ENCODE results near the gene CNDP2. TPM values are rescaled to one million over a fixed set of nuclear protein-coding genes. Genes with fewer than 3 reads are reported as not detected.

Gene CNDP2
- polyA plus RNA-seq, 1 donor from 2014 or later: 179 TPM

GRCh38 chr18:74457725-74458421, 38.3 kb upstream of the CNDP2 start:
- peaks cover 30% of the 10 kb centered on the region for H3K27me3 Mint-ChIP-seq
- H3K4me1 Mint-ChIP-seq: peaks cover 0 to 3% (median 2%) of the 10 kb centered on the region in 3 donors
- H3K9me3 Mint-ChIP-seq: no peaks in the 10 kb centered on the region
- H3K4me3 Mint-ChIP-seq: peak overlapping the region in 1 of 4 donors; percentile 58
- no peak overlapping the region for H3K27ac Mint-ChIP-seq
- H3K36me3 Mint-ChIP-seq: no peaks in the 10 kb centered on the region

GRCh38 chr18:74459889-74460288, 36.3 kb upstream of the CNDP2 start:
- no peak overlapping the region for H3K27ac Mint-ChIP-seq
- peaks cover 0 to 3% (median 2%) of the 10 kb centered on the region in 3 donors for H3K4me1 Mint-ChIP-seq
- peaks cover 29% of the 10 kb centered on the region for H3K27me3 Mint-ChIP-seq
- H3K4me3 Mint-ChIP-seq: no peak overlapping the region
- H3K9me3 Mint-ChIP-seq: no peaks in the 10 kb centered on the region
- H3K36me3 Mint-ChIP-seq: no peaks in the 10 kb centered on the region

GRCh38 chr18:74460825-74461224, 35.3 kb upstream of the CNDP2 start:
- H3K27me3 Mint-ChIP-seq: peaks cover 26% of the 10 kb centered on the region
- no peaks in the 10 kb centered on the region for H3K36me3 Mint-ChIP-seq
- peaks cover 0 to 3% (median 2%) of the 10 kb centered on the region in 3 donors for H3K4me1 Mint-ChIP-seq
- H3K27ac Mint-ChIP-seq: no peak overlapping the region
- H3K9me3 Mint-ChIP-seq: no peaks in the 10 kb centered on the region
- H3K4me3 Mint-ChIP-seq: no peak overlapping the region

- H3K27me3 Mint-ChIP-seq: peaks cover 17% of the 10 kb centered on the region
Observed at GRCh38 chr18:74463254-74463653, 32.9 kb upstream of the CNDP2 start.

GRCh38 chr18:74463983-74464382, 32.2 kb upstream of the CNDP2 start:
- Mint-ChIP-seq H3K27ac (no peak overlapping the region), H3K36me3 (no peaks in the 10 kb centered on the region), H3K27me3 (peaks cover 15% of the 10 kb centered on the region), H3K4me1 (peaks cover 0 to 2% (median 0%) of the 10 kb centered on the region in 3 donors), H3K9me3 (no peaks in the 10 kb centered on the region), H3K4me3 (no peak overlapping the region)

More at GRCh38 chr18:74463254-74463653, 32.9 kb upstream of the CNDP2 start:
- no peaks in the 10 kb centered on the region for H3K36me3 Mint-ChIP-seq
- H3K9me3 Mint-ChIP-seq: no peaks in the 10 kb centered on the region
- H3K4me3 Mint-ChIP-seq: no peak overlapping the region
- H3K4me1 Mint-ChIP-seq: peaks cover 0 to 2% (median 0%) of the 10 kb centered on the region in 3 donors
- H3K27ac Mint-ChIP-seq: no peak overlapping the region

GRCh38 chr18:74465775-74466174, 30.4 kb upstream of the CNDP2 start:
- Mint-ChIP-seq H3K4me3 (no peak overlapping the region), H3K36me3 (no peaks in the 10 kb centered on the region), H3K27ac (no peak overlapping the region), H3K27me3 (peaks cover 21% of the 10 kb centered on the region), H3K9me3 (peaks cover 2 to 9% (median 5%) of the 10 kb centered on the region in 3 donors), H3K4me1 (no peaks in the 10 kb centered on the region)

- H3K36me3 Mint-ChIP-seq: no peaks in the 10 kb centered on the region
- H3K27ac Mint-ChIP-seq: no peak overlapping the region
- peaks cover 18% of the 10 kb centered on the region for H3K27me3 Mint-ChIP-seq
- H3K9me3 Mint-ChIP-seq: peaks cover 2 to 9% (median 5%) of the 10 kb centered on the region in 3 donors
- no peak overlapping the region for H3K4me3 Mint-ChIP-seq
- H3K4me1 Mint-ChIP-seq: no peaks in the 10 kb centered on the region
Observed at GRCh38 chr18:74468547-74469061, 27.6 kb upstream of the CNDP2 start.

GRCh38 chr18:74472312-74472711, 23.9 kb upstream of the CNDP2 start:
- Mint-ChIP-seq H3K36me3 (no peaks in the 10 kb centered on the region), H3K27ac (no peak overlapping the region), H3K4me1 (no peaks in the 10 kb centered on the region), H3K9me3 (peaks cover 2 to 9% (median 5%) of the 10 kb centered on the region in 3 donors), H3K4me3 (no peak overlapping the region), H3K27me3 (peaks cover 21% of the 10 kb centered on the region)

GRCh38 chr18:74473976-74474640, 22.1 kb upstream of the CNDP2 start:
- no peak overlapping the region for H3K4me3 Mint-ChIP-seq
- no peaks in the 10 kb centered on the region for H3K36me3 Mint-ChIP-seq
- H3K9me3 Mint-ChIP-seq: peaks cover 2 to 9% (median 5%) of the 10 kb centered on the region in 3 donors
- no peak overlapping the region for H3K27ac Mint-ChIP-seq
- H3K4me1 Mint-ChIP-seq: no peaks in the 10 kb centered on the region
- peaks cover 25% of the 10 kb centered on the region for H3K27me3 Mint-ChIP-seq

GRCh38 chr18:74476140-74476539, 20.0 kb upstream of the CNDP2 start:
- no peaks in the 10 kb centered on the region for H3K9me3 Mint-ChIP-seq
- H3K4me3 Mint-ChIP-seq: no peak overlapping the region
- peaks cover 4% of the 10 kb centered on the region for H3K36me3 Mint-ChIP-seq
- H3K27me3 Mint-ChIP-seq: peaks cover 24% of the 10 kb centered on the region
- H3K27ac Mint-ChIP-seq: no peak overlapping the region
- no peaks in the 10 kb centered on the region for H3K4me1 Mint-ChIP-seq

- Mint-ChIP-seq H3K36me3 (peaks cover 4% of the 10 kb centered on the region), H3K9me3 (no peaks in the 10 kb centered on the region)
Observed at GRCh38 chr18:74477771-74478170, 18.4 kb upstream of the CNDP2 start.

GRCh38 chr18:74478316-74478715, 17.8 kb upstream of the CNDP2 start:
- no peak overlapping the region for H3K4me3 Mint-ChIP-seq
- peaks cover 24% of the 10 kb centered on the region for H3K27me3 Mint-ChIP-seq
- no peaks in the 10 kb centered on the region for H3K4me1 Mint-ChIP-seq
- H3K36me3 Mint-ChIP-seq: peaks cover 4% of the 10 kb centered on the region
- no peak overlapping the region for H3K27ac Mint-ChIP-seq
- no peaks in the 10 kb centered on the region for H3K9me3 Mint-ChIP-seq

More at GRCh38 chr18:74477771-74478170, 18.4 kb upstream of the CNDP2 start:
- Mint-ChIP-seq H3K27me3 (peaks cover 24% of the 10 kb centered on the region), H3K4me3 (no peak overlapping the region), H3K27ac (no peak overlapping the region), H3K4me1 (no peaks in the 10 kb centered on the region)

GRCh38 chr18:74478880-74479279, 17.3 kb upstream of the CNDP2 start:
- H3K4me1 Mint-ChIP-seq: no peaks in the 10 kb centered on the region
- H3K9me3 Mint-ChIP-seq: no peaks in the 10 kb centered on the region
- H3K4me3 Mint-ChIP-seq: no peak overlapping the region
- peaks cover 4% of the 10 kb centered on the region for H3K36me3 Mint-ChIP-seq
- peaks cover 24% of the 10 kb centered on the region for H3K27me3 Mint-ChIP-seq
- H3K27ac Mint-ChIP-seq: no peak overlapping the region

- Mint-ChIP-seq H3K4me3 (no peak overlapping the region), H3K9me3 (no peaks in the 10 kb centered on the region), H3K4me1 (peaks cover 0 to 2% (median 0%) of the 10 kb centered on the region in 3 donors), H3K27ac (no peak overlapping the region), H3K27me3 (peaks cover 20% of the 10 kb centered on the region), H3K36me3 (peaks cover 4% of the 10 kb centered on the region)
Observed at GRCh38 chr18:74479486-74480148, 16.5 kb upstream of the CNDP2 start.

GRCh38 chr18:74480149-74480651, 16.0 kb upstream of the CNDP2 start:
- peaks cover 0 to 6% (median 0%) of the 10 kb centered on the region in 3 donors for H3K4me1 Mint-ChIP-seq
- H3K36me3 Mint-ChIP-seq: peaks cover 4% of the 10 kb centered on the region
- no peak overlapping the region for H3K27ac Mint-ChIP-seq
- no peaks in the 10 kb centered on the region for H3K9me3 Mint-ChIP-seq
- H3K27me3 Mint-ChIP-seq: peaks cover 19% of the 10 kb centered on the region
- no peak overlapping the region for H3K4me3 Mint-ChIP-seq

All from IgD-negative memory B cell (primary cell).